Measurements from ENCODE around the gene TWNK.

GRCh38 chr10:101014230-101014884, 27.0 kb downstream of the TWNK start:
- TF ChIP-seq CTCF (conservative IDR thresholded peaks at IDR 0.05) (peak; percentile 76), ZFX (IDR thresholded peaks at IDR 0.05) (no peak)
